ENCODE measurements around the gene MOB3B.

DNA sequence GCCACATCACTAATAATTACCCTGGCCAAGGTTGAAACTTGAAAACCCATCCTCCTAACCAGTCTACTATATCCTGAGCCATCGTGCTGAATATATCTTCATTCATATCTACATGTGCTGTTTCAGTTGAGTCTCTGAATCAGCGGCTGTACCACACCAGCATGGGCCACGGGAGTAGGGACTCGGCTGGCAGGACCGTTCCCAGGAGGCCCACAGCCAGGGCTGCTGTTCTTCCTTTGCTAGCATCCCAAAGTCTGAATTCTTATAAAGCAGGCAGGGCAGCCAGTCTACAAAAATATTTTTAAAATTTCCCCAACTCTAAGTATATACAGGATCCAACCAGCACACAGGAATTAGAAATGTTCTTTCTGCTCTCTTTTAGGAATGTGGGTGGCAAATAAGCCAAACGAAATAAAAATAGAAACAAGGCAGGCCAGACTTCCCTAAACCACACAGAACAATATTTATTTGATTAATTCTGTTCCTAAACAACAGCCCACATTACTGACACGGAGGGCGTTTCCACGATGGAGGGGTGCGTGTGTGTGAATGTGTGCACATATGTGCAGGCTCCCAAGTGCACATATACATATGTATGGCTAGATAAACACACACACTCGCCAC, 189.8 kb downstream of the MOB3B start:
- TF ChIP-seq, protein P1, sequence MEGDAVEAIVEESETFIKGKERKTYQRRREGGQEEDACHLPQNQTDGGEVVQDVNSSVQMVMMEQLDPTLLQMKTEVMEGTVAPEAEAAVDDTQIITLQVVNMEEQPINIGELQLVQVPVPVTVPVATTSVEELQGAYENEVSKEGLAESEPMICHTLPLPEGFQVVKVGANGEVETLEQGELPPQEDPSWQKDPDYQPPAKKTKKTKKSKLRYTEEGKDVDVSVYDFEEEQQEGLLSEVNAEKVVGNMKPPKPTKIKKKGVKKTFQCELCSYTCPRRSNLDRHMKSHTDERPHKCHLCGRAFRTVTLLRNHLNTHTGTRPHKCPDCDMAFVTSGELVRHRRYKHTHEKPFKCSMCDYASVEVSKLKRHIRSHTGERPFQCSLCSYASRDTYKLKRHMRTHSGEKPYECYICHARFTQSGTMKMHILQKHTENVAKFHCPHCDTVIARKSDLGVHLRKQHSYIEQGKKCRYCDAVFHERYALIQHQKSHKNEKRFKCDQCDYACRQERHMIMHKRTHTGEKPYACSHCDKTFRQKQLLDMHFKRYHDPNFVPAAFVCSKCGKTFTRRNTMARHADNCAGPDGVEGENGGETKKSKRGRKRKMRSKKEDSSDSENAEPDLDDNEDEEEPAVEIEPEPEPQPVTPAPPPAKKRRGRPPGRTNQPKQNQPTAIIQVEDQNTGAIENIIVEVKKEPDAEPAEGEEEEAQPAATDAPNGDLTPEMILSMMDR (IDR thresholded peaks at IDR 0.05; ENCODE audit: low read length) = no peak
- TF ChIP-seq EZH2 (IDR thresholded peaks at IDR 0.05; ENCODE audit: borderline replicate concordance, low read length) = no peak
